GM12878 (cell line): ENCODE data around the gene TMEM45A.

Experiments used
- CTCF ChIP-seq, 3 experiments: IDR thresholded peaks in 2 of 3; conservative IDR thresholded peaks in 1 of 3; 2 replicates each; pipeline ENCODE4 v1.5.1; 2011; ENCODE audit warnings: low read depth in 3 of 3, low read length in 3 of 3, mild to moderate bottlenecking in 3 of 3, control low read depth in 2 of 3, moderate library complexity in 2 of 3, inconsistent platforms in 1 of 3, mixed read lengths in 1 of 3; ENCODE audit not compliant: control insufficient read depth in 2 of 3, insufficient read depth in 1 of 3; ENCODE audit errors: extremely low read depth in 1 of 3
- ETV6 ChIP-seq, 2 experiments: fragments of 450-650 bp in 1 of 2; IDR thresholded peaks in 1 of 2; conservative IDR thresholded peaks in 1 of 2; 2 replicates each; pipeline ENCODE4 v1.6.1; 2014; ENCODE audit warnings: antibody characterized with exemption in 1 of 2, borderline replicate concordance in 1 of 2, low read depth in 1 of 2, mild to moderate bottlenecking in 1 of 2, moderate library complexity in 1 of 2
- REST ChIP-seq: IDR thresholded peaks from 2 replicates; pipeline ENCODE4 v1.6.1; 2012; ENCODE audit warnings: mild to moderate bottlenecking, low read depth, low read length
- TARDBP ChIP-seq: IDR thresholded peaks from 2 replicates; pipeline ENCODE4 v1.6.1; 2016; ENCODE audit warnings: borderline replicate concordance
- ZBTB11 ChIP-seq: fragments of 450-650 bp; formaldehyde crosslinking; IDR thresholded peaks from 2 replicates; pipeline ENCODE4 v1.5.0; 2022; ENCODE audit warnings: mild to moderate bottlenecking, missing genetic modification characterization

- TF ChIP-seq TARDBP (no peak), CTCF (IDR thresholded peaks at IDR 0.05 in 2 of 3, conservative IDR thresholded peaks at IDR 0.05 in 1 of 3; ENCODE audit: control insufficient read depth in 2 of 3, extremely low read depth in 1 of 3, insufficient read depth in 1 of 3, low read depth in 3 of 3, low read length in 3 of 3) (no peak), ETV6 (conservative IDR thresholded peaks at IDR 0.05 in 1 of 2, IDR thresholded peaks at IDR 0.05 in 1 of 2; ENCODE audit: borderline replicate concordance in 1 of 2, low read depth in 1 of 2) (no peak), ZBTB11 (no peak), REST (no peak)
These were observed 112.9 kb downstream of the TMEM45A start for GRCh38 chr3:100605358-100605757.
